Sigmoid colon (tissue), 4 donors: Measurements from ENCODE around the gene PATJ.

ENCODE experiments used
- EP300 ChIP-seq, 4 donors: sonication (generic); formaldehyde crosslinking; IDR thresholded peaks; one replicate each; pipeline ENCODE4 v1.6.1; 2017; ENCODE audit warnings: antibody characterized with exemption in 4 of 4
- TF ChIP-seq, protein P1 (sequence below), 4 experiments: fragments of 450-650 bp in 3 of 4; fragments of 200-600 bp in 1 of 4; IDR thresholded peaks; one replicate each; pipeline ENCODE4 v1.5.1; 2016 to 2019; ENCODE audit warnings: antibody characterized with exemption in 4 of 4, mild to moderate bottlenecking in 3 of 4, moderate library complexity in 2 of 4

DNA sequence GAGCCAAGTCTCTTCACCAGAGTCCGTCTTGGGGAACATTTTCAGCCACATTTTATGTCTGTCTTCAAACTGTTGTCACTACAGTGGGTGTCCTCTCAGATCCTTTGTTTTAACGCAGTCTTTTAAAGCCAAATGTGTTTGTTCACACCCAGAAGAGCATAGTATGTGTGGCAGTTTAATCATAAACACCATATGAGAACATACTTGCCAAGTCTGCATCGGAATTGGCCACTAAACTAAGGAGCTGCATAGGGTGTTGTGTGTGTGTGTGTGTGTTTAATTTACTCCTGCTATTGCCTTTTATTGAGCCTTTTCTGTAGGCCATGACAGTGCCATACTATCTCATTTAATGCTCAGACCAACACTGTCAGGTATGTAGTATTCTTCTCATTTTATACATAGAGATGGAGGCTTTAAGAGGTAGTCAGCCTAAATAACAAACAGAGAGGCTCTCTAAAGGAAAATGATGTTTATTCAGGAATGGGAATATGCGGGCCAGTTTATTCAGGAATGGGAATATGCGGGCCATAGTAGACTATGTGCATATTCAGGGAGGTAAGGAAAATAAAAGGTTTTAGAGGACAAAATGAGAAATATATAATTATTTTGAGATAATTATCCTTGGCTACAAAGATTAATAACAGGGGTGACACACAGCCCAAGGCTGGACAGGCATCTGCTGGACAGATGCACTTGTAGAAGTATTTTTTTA lies 384.5 kb downstream of the PATJ start:
- no peak for TF ChIP-seq EP300 (IDR thresholded peaks at IDR 0.05)
- TF ChIP-seq, protein P1, sequence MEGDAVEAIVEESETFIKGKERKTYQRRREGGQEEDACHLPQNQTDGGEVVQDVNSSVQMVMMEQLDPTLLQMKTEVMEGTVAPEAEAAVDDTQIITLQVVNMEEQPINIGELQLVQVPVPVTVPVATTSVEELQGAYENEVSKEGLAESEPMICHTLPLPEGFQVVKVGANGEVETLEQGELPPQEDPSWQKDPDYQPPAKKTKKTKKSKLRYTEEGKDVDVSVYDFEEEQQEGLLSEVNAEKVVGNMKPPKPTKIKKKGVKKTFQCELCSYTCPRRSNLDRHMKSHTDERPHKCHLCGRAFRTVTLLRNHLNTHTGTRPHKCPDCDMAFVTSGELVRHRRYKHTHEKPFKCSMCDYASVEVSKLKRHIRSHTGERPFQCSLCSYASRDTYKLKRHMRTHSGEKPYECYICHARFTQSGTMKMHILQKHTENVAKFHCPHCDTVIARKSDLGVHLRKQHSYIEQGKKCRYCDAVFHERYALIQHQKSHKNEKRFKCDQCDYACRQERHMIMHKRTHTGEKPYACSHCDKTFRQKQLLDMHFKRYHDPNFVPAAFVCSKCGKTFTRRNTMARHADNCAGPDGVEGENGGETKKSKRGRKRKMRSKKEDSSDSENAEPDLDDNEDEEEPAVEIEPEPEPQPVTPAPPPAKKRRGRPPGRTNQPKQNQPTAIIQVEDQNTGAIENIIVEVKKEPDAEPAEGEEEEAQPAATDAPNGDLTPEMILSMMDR (IDR thresholded peaks at IDR 0.05) = no peak
